ENCODE data around the gene P4HB. TPM values are rescaled to one million over a fixed set of nuclear protein-coding genes. Genes with fewer than 3 reads are reported as not detected.

Gene P4HB
- total and polyA plus RNA-seq, 2 of the 4 experiments (the other 2 are of a cell fraction): 599 to 932 TPM

- ATAC-seq (ENCODE audit: low read depth): no peak
- in situ Hi-C loops (cut with MboI; ENCODE audit: low sequenced_read_pairs): no loop called here
These were observed 53.1 kb downstream of the P4HB start for GRCh38 chr17:81807210-81807719.

More at GRCh38 chr17:81807210-81807719, 53.1 kb downstream of the P4HB start:
- Histone ChIP-seq H2AFZ (replicated peaks; ENCODE audit: low read length, poor library complexity) (no peak overlapping the region), H3K4me3 (ENCODE audit: insufficient read depth, low read depth, low read length) (no peak overlapping the region), H3K23ac (ENCODE audit: low read depth, low read length) (no peak overlapping the region), H3K79me1 (ENCODE audit: low read depth in 1 of 2, low read length in 2 of 2) (no peaks in the 10 kb centered on the region), H2AK9ac (replicated peaks; ENCODE audit: low read depth, low read length, poor library complexity) (no peak overlapping the region), H3K9ac (ENCODE audit: low read depth, low read length) (no peak overlapping the region), H4K8ac (ENCODE audit: low read depth in 2 of 2, low read length in 2 of 2) (no peak overlapping the region), H3K9me1 (ENCODE audit: insufficient read depth, low read length) (no peaks in the 10 kb centered on the region), H3K18ac (ENCODE audit: low read depth, low read length) (no peak overlapping the region), H3K4ac (ENCODE audit: low read depth, low read length) (no peak overlapping the region), H4K5ac (ENCODE audit: low read depth, low read length) (no peak overlapping the region), H4K91ac (ENCODE audit: insufficient read depth, low read depth, low read length) (no peak overlapping the region), H3K4me1 (ENCODE audit: control insufficient read depth, insufficient read depth, low read length) (no peaks in the 10 kb centered on the region), H3K14ac (replicated peaks; ENCODE audit: low read depth, low read length) (no peak overlapping the region), H2AK5ac (ENCODE audit: low read depth, low read length) (no peak overlapping the region), H2BK15ac (ENCODE audit: low read depth, low read length) (no peak overlapping the region), H3K56ac (ENCODE audit: extremely low read depth, insufficient read depth, low read length) (no peak overlapping the region), H2BK20ac (ENCODE audit: low read depth, low read length) (no peak overlapping the region), H2BK5ac (ENCODE audit: low read depth, low read length, poor library complexity, severe bottlenecking) (no peak overlapping the region), H3K27ac (ENCODE audit: insufficient read depth, low read length) (no peak overlapping the region), H2BK120ac (ENCODE audit: low read depth, low read length) (no peak overlapping the region), H3K9me3 (ENCODE audit: control insufficient read depth, insufficient read depth, low read length) (peaks cover 3% of the 10 kb centered on the region; the same call in 1 of the 2 replicates), H3K4me2 (ENCODE audit: low read depth, low read length) (no peak overlapping the region), H4K20me1 (ENCODE audit: insufficient read depth, low read length) (no peaks in the 10 kb centered on the region), H3K36me3 (ENCODE audit: control insufficient read depth, insufficient read depth, low read length) (no peaks in the 10 kb centered on the region), H3K27me3 (ENCODE audit: control insufficient read depth, insufficient read depth, low read length) (peaks cover 72% of the 10 kb centered on the region)
- no peak for DNase-seq
- ChIA-PET POLR2A (ENCODE audit: unreplicated experiment) (no interaction called here), CTCF (no interaction called here)
- intact Hi-C loops (cut with micrococcal nuclease): no loop called here
- dilution Hi-C loops (cut with HindIII; ENCODE audit: low sequenced_read_pairs, unreplicated experiment): no loop called here
- 63% methylated on average over 8 of the region's 18 CpGs; no CpG with 5 or more reads in 1 of the 2 experiments for WGBS, 2 experiments (ENCODE audit: extremely low coverage in 2 of 2, insufficient read length in 1 of 2)
- TF ChIP-seq USF2 (IDR thresholded peaks at IDR 0.05; ENCODE audit: low read depth, low read length) (no peak), RAD21 (IDR thresholded peaks at IDR 0.05; ENCODE audit: low read length) (no peak), RFX5 (IDR thresholded peaks at IDR 0.05; ENCODE audit: low read depth, low read length) (no peak), MXI1 (IDR thresholded peaks at IDR 0.05; ENCODE audit: borderline replicate concordance, low read depth, low read length) (no peak)
- no TSS peak for BruUV-seq (replicated peaks)
